Trophoblast cell (in vitro differentiated cells and primary cell): ENCODE results near the gene KLF3.

Experiments used
- DNase-seq, 2 donors: peaks; one replicate each; pipeline ENCODE4 v3.0.0-alpha.2; 2016
- H2AFZ ChIP-seq: 2 replicates; pipeline ENCODE4 v1.6.1; 2013; ENCODE audit warnings: low read length, moderate library complexity, mild to moderate bottlenecking; ENCODE audit not compliant: insufficient read depth, poor library complexity
- H2AK5ac ChIP-seq: 2 replicates; pipeline ENCODE4 v1.6.1; 2013; ENCODE audit warnings: mild to moderate bottlenecking, low read length
- H2BK120ac ChIP-seq: 2 replicates; pipeline ENCODE4 v1.6.1; 2013; ENCODE audit warnings: low read length, mild to moderate bottlenecking, moderate library complexity; ENCODE audit not compliant: insufficient read depth, poor library complexity
- H2BK12ac ChIP-seq: 2 replicates; pipeline ENCODE4 v1.6.1; 2013; ENCODE audit warnings: mild to moderate bottlenecking, low read length, moderate library complexity
- H2BK5ac ChIP-seq: 2 replicates; pipeline ENCODE4 v1.6.1; 2013; ENCODE audit warnings: low read length, low read depth, moderate library complexity, mild to moderate bottlenecking; ENCODE audit not compliant: poor library complexity
- H3K14ac ChIP-seq: 2 replicates; pipeline ENCODE4 v1.6.1; 2013; ENCODE audit warnings: mild to moderate bottlenecking, low read length
- H3K18ac ChIP-seq: 2 replicates; pipeline ENCODE4 v1.6.1; 2013; ENCODE audit warnings: mild to moderate bottlenecking, low read length
- H3K23ac ChIP-seq: 2 replicates; pipeline ENCODE4 v1.6.1; 2013; ENCODE audit warnings: low read length
- H3K27ac ChIP-seq: 2 replicates; pipeline ENCODE4 v1.5.1; 2013; ENCODE audit warnings: low read depth, mild to moderate bottlenecking, inconsistent platforms, low read length, moderate library complexity
- H3K27me3 ChIP-seq: 2 replicates; pipeline ENCODE4 v1.6.1; 2013; ENCODE audit warnings: inconsistent platforms, mild to moderate bottlenecking, low read length, moderate library complexity; ENCODE audit not compliant: insufficient read depth
- H3K36me3 ChIP-seq, 2 experiments: 1 replicate in 1 of 2; 2 replicates in 1 of 2; pipeline ENCODE4 v1.6.1; 2013; ENCODE audit warnings: low read length in 2 of 2, mild to moderate bottlenecking in 2 of 2, moderate library complexity in 1 of 2; ENCODE audit not compliant: insufficient read depth in 2 of 2, control insufficient read depth in 1 of 2
- H3K4ac ChIP-seq: 2 replicates; pipeline ENCODE4 v1.6.1; 2013; ENCODE audit warnings: low read depth, mild to moderate bottlenecking, low read length, moderate library complexity
- H3K4me1 ChIP-seq, 2 experiments: 1 replicate in 1 of 2; 2 replicates in 1 of 2; pipeline ENCODE4 v1.6.1; 2013; ENCODE audit warnings: low read length in 2 of 2, mild to moderate bottlenecking in 2 of 2, moderate library complexity in 1 of 2; ENCODE audit not compliant: insufficient read depth in 2 of 2, control insufficient read depth in 1 of 2
- H3K4me2 ChIP-seq: 2 replicates; pipeline ENCODE4 v1.6.1; 2013; ENCODE audit warnings: inconsistent platforms, mild to moderate bottlenecking, low read length, moderate library complexity
- H3K4me3 ChIP-seq: 2 replicates; pipeline ENCODE4 v1.5.1; 2013; ENCODE audit warnings: mild to moderate bottlenecking, low read depth, low read length, inconsistent platforms
- H3K79me1 ChIP-seq: one replicate; pipeline ENCODE4 v1.6.1; 2013; ENCODE audit warnings: low read length
- H3K79me2 ChIP-seq: 2 replicates; pipeline ENCODE4 v1.6.1; 2013; ENCODE audit warnings: low read length, mild to moderate bottlenecking; ENCODE audit not compliant: control insufficient read depth, insufficient read depth, poor library complexity
- H3K9ac ChIP-seq: 2 replicates; pipeline ENCODE4 v1.6.1; 2013; ENCODE audit warnings: mild to moderate bottlenecking, low read length
- H3K9me3 ChIP-seq: 2 replicates; pipeline ENCODE4 v1.6.1; 2013; ENCODE audit warnings: low read depth, mild to moderate bottlenecking, control low read depth, inconsistent platforms, low read length; ENCODE audit not compliant: insufficient read depth
- H4K12ac ChIP-seq: 2 replicates; pipeline ENCODE4 v1.6.1; 2013; ENCODE audit warnings: low read depth, mild to moderate bottlenecking, low read length, moderate library complexity
- H4K8ac ChIP-seq: 2 replicates; pipeline ENCODE4 v1.6.1; 2013; ENCODE audit warnings: low read depth, mild to moderate bottlenecking, low read length, moderate library complexity
- H4K91ac ChIP-seq: one replicate; pipeline ENCODE4 v1.6.1; 2013; ENCODE audit warnings: low read depth, mild to moderate bottlenecking, low read length, moderate library complexity
- WGBS: extraction: QIAGEN DNeasy Blood & Tissue Kit; methylation state at CpG from one replicate; pipeline ENCODE4 v1.1.7; 2013; ENCODE audit warnings: missing lambda C conversion rate; ENCODE audit not compliant: insufficient read length, insufficient coverage; ENCODE audit errors: extremely low coverage; 5-methylcytosine and 5-hydroxymethylcytosine counted together

KLF3 gene

DNA sequence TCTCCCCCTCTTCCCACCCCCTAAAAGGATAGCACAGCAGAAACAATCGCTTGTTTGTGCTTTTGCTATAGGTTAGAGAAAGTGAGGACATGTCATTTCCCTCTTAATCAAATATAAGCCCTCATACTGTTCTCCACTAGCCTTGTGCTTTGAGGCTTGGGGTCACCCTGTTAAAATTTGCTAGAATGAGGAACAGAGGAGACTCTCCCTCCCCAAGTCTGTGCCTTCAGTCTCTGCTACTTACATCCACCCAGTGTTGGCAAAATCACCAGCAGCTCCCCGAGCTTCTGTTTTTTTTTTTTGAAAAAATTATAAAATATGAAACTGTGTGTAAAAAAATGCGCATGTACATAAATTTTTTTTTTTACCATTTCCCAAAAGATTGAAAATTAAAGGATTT lies 19.3 kb downstream of the KLF3 start:
- no peaks in the 10 kb centered on the region for H3K27me3 ChIP-seq
- peak overlapping the region; percentile 37 for H3K4ac ChIP-seq
- no peak overlapping the region for H3K23ac ChIP-seq
- no peak overlapping the region for H3K9ac ChIP-seq
- H2BK5ac ChIP-seq: no peak overlapping the region
- H3K79me2 ChIP-seq: peaks cover 1% of the 10 kb centered on the region
- no peak overlapping the region for H3K14ac ChIP-seq
- H3K18ac ChIP-seq: no peak overlapping the region
- WGBS: no CpG with 5 or more reads among the region's 3 CpGs
- H3K4me3 ChIP-seq: no peak overlapping the region
- H3K79me1 ChIP-seq: no peaks in the 10 kb centered on the region
- no peak overlapping the region for H4K12ac ChIP-seq
- no peak overlapping the region for H2BK12ac ChIP-seq
- H3K27ac ChIP-seq: no peak overlapping the region
- no peak overlapping the region for H2BK120ac ChIP-seq
- peaks cover 18 to 31% of the 10 kb centered on the region in 2 experiments for H3K36me3 ChIP-seq
- H4K8ac ChIP-seq: no peak overlapping the region
- H2AK5ac ChIP-seq: no peak overlapping the region
- peaks cover 0 to 2% of the 10 kb centered on the region in 2 experiments for H3K4me1 ChIP-seq
- no peak overlapping the region for H4K91ac ChIP-seq
- H2AFZ ChIP-seq: no peak overlapping the region
- H3K9me3 ChIP-seq: no peaks in the 10 kb centered on the region
- H3K4me2 ChIP-seq: no peak overlapping the region
- DNase-seq: no peak

DNA sequence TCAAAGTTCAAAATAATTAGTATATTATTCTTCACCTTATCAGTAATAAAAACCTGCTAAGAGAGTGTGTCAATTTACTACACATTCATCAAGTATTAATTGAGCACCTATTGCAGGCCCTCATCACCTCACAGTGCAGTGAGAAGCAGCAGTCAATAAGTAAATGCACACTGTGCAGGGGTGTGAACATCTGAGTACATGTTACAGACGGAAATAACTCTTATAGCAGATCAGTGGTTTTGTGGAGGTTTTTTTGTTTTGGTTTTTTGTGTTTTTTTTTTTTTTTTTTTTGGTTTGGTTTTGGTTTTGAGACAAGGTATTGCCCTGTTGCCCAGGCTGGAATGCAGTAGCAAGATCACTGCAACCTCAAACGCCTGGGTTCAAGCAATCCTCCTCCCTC lies 20.3 kb downstream of the KLF3 start:
- Histone ChIP-seq H3K9ac (no peak overlapping the region), H2AFZ (no peak overlapping the region), H3K4me3 (no peak overlapping the region), H3K14ac (no peak overlapping the region), H4K8ac (no peak overlapping the region), H4K91ac (no peak overlapping the region), H2BK12ac (no peak overlapping the region), H3K4me1 (peaks cover 0 to 2% of the 10 kb centered on the region in 2 experiments), H2BK5ac (no peak overlapping the region), H3K27me3 (no peaks in the 10 kb centered on the region), H3K79me2 (peaks cover 1% of the 10 kb centered on the region), H3K23ac (no peak overlapping the region), H3K79me1 (no peaks in the 10 kb centered on the region), H2AK5ac (no peak overlapping the region), H3K4me2 (no peak overlapping the region), H3K27ac (no peak overlapping the region), H4K12ac (no peak overlapping the region), H2BK120ac (no peak overlapping the region), H3K9me3 (no peaks in the 10 kb centered on the region), H3K4ac (no peak overlapping the region), H3K18ac (no peak overlapping the region), H3K36me3 (peaks cover 25 to 37% of the 10 kb centered on the region in 2 experiments)
- no CpG with 5 or more reads among the region's 2 CpGs for WGBS
- no peak for DNase-seq

DNA sequence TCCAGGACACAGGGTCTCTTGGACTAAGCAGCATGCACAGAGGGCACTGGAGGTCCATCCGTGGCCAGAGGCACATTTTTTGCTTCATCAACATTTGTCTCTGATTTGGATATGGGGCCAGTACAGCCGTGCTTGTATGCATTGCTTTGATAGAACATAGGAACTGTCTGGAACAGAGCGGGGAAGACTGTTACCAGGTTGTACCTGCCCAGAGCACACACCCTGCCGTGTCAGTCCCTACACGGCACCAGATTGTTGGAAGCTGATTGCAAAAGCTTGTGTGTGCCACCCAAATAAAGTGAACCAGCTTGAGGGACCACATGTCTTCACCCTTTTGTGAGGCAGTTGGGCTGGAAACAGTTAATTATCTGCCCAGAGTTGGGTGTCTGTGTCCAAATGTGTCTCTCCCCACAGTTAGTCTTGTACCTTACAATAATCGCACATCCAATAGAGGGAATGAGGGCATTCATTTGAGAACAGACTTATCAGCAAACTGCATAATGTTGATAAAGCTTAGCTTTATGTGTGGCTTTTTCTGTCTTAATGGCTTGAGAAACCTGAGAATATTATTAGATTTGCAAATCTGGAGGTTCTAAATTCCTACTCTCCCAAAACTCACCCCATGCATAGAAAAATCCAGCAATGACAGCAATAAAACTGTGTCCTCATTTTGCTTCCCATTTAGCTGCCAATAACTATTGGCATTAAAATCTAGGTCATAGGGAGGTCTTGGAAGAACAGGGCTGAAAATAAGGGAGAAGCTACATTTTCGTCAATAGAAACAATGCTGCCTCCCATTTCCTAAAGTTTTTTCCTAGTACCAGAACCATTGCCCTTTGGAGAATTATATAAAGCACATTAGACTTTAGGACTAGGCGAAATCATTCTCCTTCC lies 21.2 kb downstream of the KLF3 start:
- H3K23ac ChIP-seq: peak overlapping the region; percentile 63
- H3K9me3 ChIP-seq: no peaks in the 10 kb centered on the region
- no peak overlapping the region for H4K12ac ChIP-seq
- DNase-seq: no peak
- peaks cover 0 to 2% of the 10 kb centered on the region in 2 experiments for H3K4me1 ChIP-seq
- no peak overlapping the region for H2AK5ac ChIP-seq
- no peak overlapping the region for H3K14ac ChIP-seq
- H3K18ac ChIP-seq: no peak overlapping the region
- no peaks in the 10 kb centered on the region for H3K79me1 ChIP-seq
- H3K79me2 ChIP-seq: peaks cover 1% of the 10 kb centered on the region
- H4K8ac ChIP-seq: no peak overlapping the region
- peaks cover 28 to 42% of the 10 kb centered on the region in 2 experiments for H3K36me3 ChIP-seq
- no CpG with 5 or more reads among the region's 8 CpGs for WGBS
- no peak overlapping the region for H3K4ac ChIP-seq
- H2BK5ac ChIP-seq: no peak overlapping the region
- H3K4me3 ChIP-seq: no peak overlapping the region
- no peak overlapping the region for H3K4me2 ChIP-seq
- no peaks in the 10 kb centered on the region for H3K27me3 ChIP-seq
- H3K9ac ChIP-seq: no peak overlapping the region
- no peak overlapping the region for H2BK12ac ChIP-seq
- no peak overlapping the region for H2AFZ ChIP-seq
- no peak overlapping the region for H3K27ac ChIP-seq
- no peak overlapping the region for H2BK120ac ChIP-seq
- no peak overlapping the region for H4K91ac ChIP-seq

DNA sequence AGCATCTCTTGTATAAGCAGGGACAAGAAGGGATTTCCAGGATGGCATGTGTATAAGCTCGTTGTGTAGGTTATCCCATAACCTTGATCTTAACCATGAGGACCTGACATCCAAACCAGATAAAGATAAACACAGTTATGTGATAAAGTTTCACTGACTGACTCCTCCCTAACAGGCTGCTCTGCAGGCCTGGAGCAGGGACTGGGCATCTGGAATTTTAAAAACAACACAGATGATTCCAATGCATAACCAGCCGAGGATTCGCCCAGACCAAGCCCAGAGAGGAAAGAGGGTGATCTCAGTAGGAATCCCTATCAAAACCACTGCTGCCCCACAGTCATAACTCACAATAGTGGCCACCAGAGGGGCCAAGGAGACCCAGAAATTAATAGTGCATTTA lies 22.7 kb downstream of the KLF3 start:
- Histone ChIP-seq H3K27me3 (no peaks in the 10 kb centered on the region), H3K27ac (no peak overlapping the region), H3K18ac (no peak overlapping the region), H3K79me2 (peaks cover 1% of the 10 kb centered on the region), H2AFZ (no peak overlapping the region), H3K36me3 (peaks cover 19 to 40% of the 10 kb centered on the region in 2 experiments), H3K9ac (no peak overlapping the region), H3K23ac (no peak overlapping the region), H2AK5ac (no peak overlapping the region), H4K8ac (no peak overlapping the region), H3K9me3 (no peaks in the 10 kb centered on the region), H4K12ac (no peak overlapping the region), H4K91ac (no peak overlapping the region), H3K79me1 (no peaks in the 10 kb centered on the region), H3K4me3 (no peak overlapping the region), H2BK5ac (no peak overlapping the region), H3K4me2 (no peak overlapping the region), H3K14ac (no peak overlapping the region), H3K4me1 (peaks cover 0 to 2% of the 10 kb centered on the region in 2 experiments), H2BK120ac (no peak overlapping the region), H2BK12ac (no peak overlapping the region), H3K4ac (no peak overlapping the region)
- whole genome bisulfite sequencing: no CpG with 5 or more reads among the region's 3 CpGs
- no peak for DNase-seq
